NB4 (cell line): Measurements from ENCODE around the gene PDE4D.

Experiments
- MAX ChIP-seq: IDR thresholded peaks from 2 replicates; pipeline ENCODE4 v1.6.1; 2011; ENCODE audit warnings: low read depth, low read length
- MYC ChIP-seq: IDR thresholded peaks from 2 replicates; pipeline ENCODE4 v1.6.1; 2011; ENCODE audit warnings: low read depth, low read length
- POLR2A ChIP-seq: IDR thresholded peaks from 2 replicates; pipeline ENCODE4 v1.6.1; 2011; ENCODE audit warnings: mild to moderate bottlenecking; ENCODE audit not compliant: insufficient read length; ENCODE audit errors: extremely low read depth
- TF ChIP-seq, protein P1 (sequence below): IDR thresholded peaks from one replicate; pipeline ENCODE4 v1.5.1; 2012; ENCODE audit warnings: low read depth, low read length

GRCh38 chr5:59206132-59206581, 687.4 kb downstream of the PDE4D start:
- TF ChIP-seq MYC: no peak
- no peak for TF ChIP-seq POLR2A
- TF ChIP-seq, protein P1, sequence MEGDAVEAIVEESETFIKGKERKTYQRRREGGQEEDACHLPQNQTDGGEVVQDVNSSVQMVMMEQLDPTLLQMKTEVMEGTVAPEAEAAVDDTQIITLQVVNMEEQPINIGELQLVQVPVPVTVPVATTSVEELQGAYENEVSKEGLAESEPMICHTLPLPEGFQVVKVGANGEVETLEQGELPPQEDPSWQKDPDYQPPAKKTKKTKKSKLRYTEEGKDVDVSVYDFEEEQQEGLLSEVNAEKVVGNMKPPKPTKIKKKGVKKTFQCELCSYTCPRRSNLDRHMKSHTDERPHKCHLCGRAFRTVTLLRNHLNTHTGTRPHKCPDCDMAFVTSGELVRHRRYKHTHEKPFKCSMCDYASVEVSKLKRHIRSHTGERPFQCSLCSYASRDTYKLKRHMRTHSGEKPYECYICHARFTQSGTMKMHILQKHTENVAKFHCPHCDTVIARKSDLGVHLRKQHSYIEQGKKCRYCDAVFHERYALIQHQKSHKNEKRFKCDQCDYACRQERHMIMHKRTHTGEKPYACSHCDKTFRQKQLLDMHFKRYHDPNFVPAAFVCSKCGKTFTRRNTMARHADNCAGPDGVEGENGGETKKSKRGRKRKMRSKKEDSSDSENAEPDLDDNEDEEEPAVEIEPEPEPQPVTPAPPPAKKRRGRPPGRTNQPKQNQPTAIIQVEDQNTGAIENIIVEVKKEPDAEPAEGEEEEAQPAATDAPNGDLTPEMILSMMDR: no peak
- TF ChIP-seq MAX: no peak
